Measurements from ENCODE around the gene DDX3X.

DNA sequence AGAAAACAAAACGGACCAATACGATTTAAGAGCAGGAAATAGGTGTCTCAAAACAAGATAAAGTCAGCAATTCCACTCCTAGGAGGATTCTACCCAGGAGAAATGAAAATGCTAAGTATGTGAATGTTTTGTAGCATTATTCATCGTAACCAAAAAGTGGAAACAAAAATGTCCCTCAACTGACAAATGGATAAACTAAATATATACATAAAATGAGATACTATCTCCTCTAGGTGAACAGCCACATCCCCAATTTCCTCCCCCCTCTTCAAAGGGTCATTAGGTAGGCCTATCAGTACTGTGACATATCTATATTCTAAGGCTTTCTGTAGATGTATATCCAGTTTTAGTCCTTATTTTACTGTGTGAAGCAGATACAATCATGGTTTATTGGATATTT is 18.0 kb downstream of the DDX3X start:
- TF ChIP-seq MXI1 (IDR thresholded peaks at IDR 0.05; ENCODE audit: low read depth, low read length) (no peak), FOXK2 (conservative IDR thresholded peaks at IDR 0.05 in 1 of 2, IDR thresholded peaks at IDR 0.05 in 1 of 2; ENCODE audit: low read depth in 2 of 2) (no peak), CHD2 (IDR thresholded peaks at IDR 0.05; ENCODE audit: low read depth, low read length) (no peak), MYBL2 (IDR thresholded peaks at IDR 0.05; ENCODE audit: low read depth) (no peak), MYBL2 (CRISPR knock-in tag; IDR thresholded peaks at IDR 0.05; ENCODE audit: borderline replicate concordance) (no peak), SIN3B (IDR thresholded peaks at IDR 0.05; ENCODE audit: low read depth) (no peak), CCNT2 (IDR thresholded peaks at IDR 0.05; ENCODE audit: borderline replicate concordance, extremely low read depth, insufficient read length, low read depth, low read length) (no peak), ZNF24 (IDR thresholded peaks at IDR 0.05) (no peak), ZNF436 (CRISPR knock-in tag; IDR thresholded peaks at IDR 0.05) (no peak), MEF2D (tag; conservative IDR thresholded peaks at IDR 0.05; ENCODE audit: low read depth) (no peak)
- TF ChIP-seq, protein P1, sequence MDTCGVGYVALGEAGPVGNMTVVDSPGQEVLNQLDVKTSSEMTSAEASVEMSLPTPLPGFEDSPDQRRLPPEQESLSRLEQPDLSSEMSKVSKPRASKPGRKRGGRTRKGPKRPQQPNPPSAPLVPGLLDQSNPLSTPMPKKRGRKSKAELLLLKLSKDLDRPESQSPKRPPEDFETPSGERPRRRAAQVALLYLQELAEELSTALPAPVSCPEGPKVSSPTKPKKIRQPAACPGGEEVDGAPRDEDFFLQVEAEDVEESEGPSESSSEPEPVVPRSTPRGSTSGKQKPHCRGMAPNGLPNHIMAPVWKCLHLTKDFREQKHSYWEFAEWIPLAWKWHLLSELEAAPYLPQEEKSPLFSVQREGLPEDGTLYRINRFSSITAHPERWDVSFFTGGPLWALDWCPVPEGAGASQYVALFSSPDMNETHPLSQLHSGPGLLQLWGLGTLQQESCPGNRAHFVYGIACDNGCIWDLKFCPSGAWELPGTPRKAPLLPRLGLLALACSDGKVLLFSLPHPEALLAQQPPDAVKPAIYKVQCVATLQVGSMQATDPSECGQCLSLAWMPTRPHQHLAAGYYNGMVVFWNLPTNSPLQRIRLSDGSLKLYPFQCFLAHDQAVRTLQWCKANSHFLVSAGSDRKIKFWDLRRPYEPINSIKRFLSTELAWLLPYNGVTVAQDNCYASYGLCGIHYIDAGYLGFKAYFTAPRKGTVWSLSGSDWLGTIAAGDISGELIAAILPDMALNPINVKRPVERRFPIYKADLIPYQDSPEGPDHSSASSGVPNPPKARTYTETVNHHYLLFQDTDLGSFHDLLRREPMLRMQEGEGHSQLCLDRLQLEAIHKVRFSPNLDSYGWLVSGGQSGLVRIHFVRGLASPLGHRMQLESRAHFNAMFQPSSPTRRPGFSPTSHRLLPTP (IDR thresholded peaks at IDR 0.05; ENCODE audit: borderline replicate concordance, extremely low read depth, insufficient read length), result no peak
- TF ChIP-seq, protein P2, sequence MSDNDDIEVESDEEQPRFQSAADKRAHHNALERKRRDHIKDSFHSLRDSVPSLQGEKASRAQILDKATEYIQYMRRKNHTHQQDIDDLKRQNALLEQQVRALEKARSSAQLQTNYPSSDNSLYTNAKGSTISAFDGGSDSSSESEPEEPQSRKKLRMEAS (CRISPR knock-in tag; IDR thresholded peaks at IDR 0.05), result no peak
- TF ChIP-seq, protein P3, sequence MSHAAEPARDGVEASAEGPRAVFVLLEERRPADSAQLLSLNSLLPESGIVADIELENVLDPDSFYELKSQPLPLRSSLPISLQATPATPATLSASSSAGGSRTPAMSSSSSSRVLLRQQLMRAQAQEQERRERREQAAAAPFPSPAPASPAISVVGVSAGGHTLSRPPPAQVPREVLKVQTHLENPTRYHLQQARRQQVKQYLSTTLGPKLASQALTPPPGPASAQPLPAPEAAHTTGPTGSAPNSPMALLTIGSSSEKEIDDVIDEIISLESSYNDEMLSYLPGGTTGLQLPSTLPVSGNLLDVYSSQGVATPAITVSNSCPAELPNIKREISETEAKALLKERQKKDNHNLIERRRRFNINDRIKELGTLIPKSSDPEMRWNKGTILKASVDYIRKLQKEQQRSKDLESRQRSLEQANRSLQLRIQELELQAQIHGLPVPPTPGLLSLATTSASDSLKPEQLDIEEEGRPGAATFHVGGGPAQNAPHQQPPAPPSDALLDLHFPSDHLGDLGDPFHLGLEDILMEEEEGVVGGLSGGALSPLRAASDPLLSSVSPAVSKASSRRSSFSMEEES (CRISPR knock-in tag; IDR thresholded peaks at IDR 0.05), result no peak
